HK-2 (cell line): ENCODE results near the gene COG3.

ENCODE experiments used
- DNase-seq: peaks from one replicate; pipeline ENCODE4 v3.0.0-alpha.2; 2018; ENCODE audit not compliant: unreplicated experiment

COG3 gene

GRCh38 chr13:45447050-45447661 is 17.6 kb upstream of the COG3 start:
- no peak for DNase-seq

DNA sequence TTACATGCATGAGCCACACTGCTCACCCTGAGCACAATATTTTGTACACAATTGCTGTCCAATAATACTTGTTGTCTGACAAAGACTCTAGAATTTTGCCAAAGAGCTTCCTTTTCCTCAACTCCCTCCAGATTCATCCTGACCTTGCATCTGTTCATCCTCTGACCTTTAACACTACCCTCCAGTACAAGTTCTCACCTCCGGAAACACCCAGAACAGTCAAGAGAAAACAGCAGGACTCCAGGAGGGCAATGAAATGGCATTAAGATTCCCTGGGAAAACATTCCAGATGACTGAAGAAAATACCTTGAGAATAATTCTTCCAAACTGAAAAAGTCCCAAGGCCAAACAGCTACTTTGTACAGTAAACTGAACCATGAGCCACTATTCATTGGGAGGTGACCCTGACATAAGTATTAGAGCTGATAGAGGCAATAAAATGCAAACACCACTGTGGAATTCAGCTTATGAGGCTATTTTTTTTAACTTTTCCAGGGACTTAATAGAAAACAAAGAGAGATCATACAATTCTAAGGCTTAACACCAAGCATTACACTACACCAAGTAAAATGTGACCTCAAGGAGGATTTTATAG is 15.7 kb upstream of the COG3 start:
- no peak for DNase-seq

- no peak for DNase-seq
Measured at GRCh38 chr13:45451282-45451681, 13.5 kb upstream of the COG3 start.

- no peak for DNase-seq
Measured at GRCh38 chr13:45454204-45454603, 10.5 kb upstream of the COG3 start.

DNA sequence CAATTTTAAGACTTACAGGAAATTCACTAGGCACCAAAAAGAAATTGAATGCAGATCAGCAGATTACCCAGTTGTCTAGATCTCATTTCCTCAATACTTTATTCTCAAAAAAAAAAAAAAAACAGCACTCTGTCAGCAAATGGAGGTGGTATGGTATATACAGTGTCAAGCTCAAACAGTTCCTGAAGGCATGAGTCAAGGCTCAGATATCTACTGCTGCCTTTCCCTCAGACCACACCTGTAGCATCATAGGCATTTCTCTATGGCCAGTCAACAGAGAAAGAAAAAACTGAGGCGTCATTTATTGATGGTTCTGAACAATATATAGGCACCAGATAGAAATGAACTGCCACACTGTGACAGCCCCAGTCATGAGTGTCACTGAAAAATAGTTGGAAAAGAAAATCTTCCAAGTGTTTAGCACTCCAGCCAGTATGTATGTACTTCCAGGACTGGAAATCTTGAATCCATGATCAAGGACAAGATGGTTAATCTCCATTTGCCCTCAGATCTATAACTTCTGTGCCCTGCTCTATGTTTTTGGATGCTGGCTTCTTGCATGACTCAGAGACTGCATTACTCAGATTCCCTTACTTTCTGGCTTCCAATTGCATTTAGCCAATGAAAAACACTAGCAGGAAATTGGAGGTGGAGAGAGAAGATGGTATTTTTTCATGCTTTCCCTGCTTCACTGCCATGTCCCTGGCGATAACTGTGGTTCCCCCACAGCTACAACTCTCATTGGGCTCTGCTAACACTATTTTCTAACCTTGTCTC is 8.4 kb upstream of the COG3 start:
- DNase-seq, result no peak

DNA sequence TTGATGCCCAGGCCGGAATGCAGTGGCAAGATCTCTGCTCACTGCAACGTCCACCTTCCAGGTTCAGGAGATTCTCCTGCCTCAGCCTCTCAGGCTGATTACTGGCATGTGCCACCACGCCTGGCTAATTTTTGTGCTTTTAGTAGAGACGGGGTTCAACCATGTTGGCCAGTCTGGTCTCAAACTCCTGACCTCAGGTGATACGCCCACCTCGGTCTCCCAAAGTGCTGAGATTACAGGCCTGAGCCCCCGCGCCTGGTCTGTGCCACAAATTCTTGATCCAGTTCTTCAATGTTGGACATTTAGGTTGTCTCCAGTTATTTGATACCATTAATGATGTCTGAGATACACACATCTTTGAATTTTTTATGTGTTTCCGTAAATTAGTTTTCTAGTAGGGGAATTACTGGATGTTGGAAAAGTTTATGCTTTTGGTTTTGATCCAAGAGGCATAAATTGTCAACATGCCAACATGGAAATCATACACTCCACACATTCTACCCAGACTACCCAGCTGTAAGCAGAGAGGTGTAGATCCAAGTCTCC is 525 bp upstream of the COG3 start:
- no peak for DNase-seq

DNA sequence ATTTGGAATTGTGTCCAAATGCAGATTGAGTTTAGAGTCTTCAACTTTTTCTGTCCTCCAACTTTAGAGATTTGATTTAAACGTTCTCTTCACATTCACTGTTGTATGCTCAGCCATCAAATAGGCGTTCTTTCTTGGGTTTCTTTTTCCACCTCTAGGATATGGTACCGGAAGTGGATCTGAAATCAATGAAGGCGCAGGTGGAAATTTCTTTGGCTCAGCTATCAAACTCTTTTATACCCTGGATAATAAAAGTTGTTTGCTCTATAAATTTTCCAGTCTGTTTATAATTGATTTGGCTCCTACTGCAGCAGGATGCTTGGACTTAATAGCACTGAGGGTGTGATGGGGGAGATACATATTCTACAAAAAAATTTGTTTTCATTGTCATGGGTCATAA is 1.6 kb downstream of the COG3 start:
- no peak for DNase-seq

DNA sequence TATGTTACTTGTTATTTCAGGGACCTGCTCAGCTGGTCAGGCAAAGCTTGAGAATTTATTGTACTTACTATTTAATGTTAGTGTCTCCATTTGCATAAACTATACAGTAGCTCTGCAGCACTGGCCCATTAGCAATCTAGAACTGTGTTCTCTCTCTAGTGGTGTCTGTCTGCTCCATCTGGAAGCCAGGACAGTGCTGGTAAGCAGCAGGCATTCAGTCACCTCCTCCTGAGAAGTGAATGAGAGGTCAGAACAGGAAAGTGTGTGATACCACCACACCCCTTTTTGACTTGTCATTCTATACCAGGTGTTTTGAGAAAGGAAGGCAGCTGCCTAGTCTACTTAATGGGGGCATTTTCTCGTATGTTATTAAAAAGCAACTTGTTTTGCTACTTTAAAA is 3.9 kb downstream of the COG3 start:
- no peak for DNase-seq

- DNase-seq, result no peak
Measured at GRCh38 chr13:45472171-45472705, 7.5 kb downstream of the COG3 start.

- no peak for DNase-seq
Measured at GRCh38 chr13:45473627-45474026, 8.9 kb downstream of the COG3 start.

- no peak for DNase-seq
Measured at GRCh38 chr13:45474584-45475454, 10.1 kb downstream of the COG3 start.

DNA sequence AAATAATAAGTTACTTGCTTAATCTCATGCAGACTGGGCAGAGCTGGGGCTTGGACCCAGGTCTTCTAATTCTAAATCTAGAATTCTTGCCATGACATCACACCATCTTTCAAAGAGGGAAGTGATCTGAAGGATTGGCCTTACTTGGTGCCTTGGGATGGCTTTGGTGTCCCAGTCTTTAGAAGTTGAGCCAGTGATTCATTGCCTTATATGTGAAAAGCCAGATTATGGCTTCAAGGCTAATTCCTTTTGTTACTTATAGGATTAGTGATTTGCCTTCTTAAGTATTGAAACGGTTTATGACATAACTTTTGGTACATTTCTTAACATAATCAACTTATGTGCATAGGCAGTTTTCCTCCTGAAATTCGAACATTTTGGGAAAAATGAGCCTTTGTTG is 14.9 kb downstream of the COG3 start:
- DNase-seq, result no peak

GRCh38 chr13:45481688-45482087 is 16.9 kb downstream of the COG3 start:
- no peak for DNase-seq

GRCh38 chr13:45482571-45483173 is 17.9 kb downstream of the COG3 start:
- no peak for DNase-seq

GRCh38 chr13:45487604-45488003 is 22.9 kb downstream of the COG3 start:
- no peak for DNase-seq

GRCh38 chr13:45490068-45490467 is 25.3 kb downstream of the COG3 start:
- no peak for DNase-seq

GRCh38 chr13:45492538-45492937 is 27.8 kb downstream of the COG3 start:
- no peak for DNase-seq

DNA sequence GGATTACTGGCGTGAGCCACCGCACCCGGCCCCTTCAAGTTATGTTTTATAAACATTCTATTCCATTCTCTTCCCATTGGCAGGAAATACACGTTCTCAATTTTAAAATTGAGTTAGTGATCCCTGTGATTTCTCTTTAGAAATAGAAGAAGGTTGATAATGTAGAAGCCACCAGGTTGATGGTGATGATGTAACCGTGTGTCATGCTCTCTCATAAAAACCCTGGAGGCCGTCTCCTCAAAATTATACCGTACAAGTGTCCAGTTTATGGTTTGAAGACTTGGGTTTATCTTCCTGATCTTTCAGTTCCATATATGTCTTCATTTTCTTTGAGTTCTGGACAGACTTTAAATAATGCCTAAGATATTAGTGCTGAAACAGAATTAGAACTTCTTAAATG is 32.2 kb downstream of the COG3 start:
- no peak for DNase-seq

DNA sequence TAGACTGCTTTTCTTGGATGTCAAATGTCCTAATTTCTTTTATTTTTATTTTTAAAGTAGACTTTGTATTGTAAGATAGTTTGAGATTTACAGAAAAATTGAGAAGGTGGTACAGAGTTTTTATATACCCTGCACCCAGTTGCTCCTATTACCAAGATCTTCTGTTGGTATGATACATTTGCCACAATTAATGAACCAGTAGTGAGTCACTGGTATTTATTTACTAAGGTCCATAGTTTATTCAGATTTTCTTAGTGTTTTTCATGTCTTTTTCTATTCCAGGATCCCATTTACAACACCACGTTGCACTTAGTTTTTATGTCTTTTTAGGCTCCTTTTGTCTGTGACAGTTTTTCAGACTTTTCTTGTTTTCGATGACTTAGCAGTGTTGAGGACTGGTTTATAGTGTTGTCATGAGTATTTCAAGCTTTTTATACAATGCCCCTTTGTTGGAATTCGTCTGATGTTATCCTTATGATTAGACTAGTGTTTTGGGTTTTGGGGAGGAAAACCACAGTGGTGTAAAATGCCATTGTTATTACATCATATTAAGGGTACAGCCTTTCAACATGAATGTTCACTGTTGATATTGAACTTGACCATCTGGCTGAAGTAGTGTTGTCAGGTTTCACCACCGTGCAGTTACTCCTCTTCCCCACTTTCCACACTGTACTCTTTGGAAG is 35.9 kb downstream of the COG3 start:
- DNase-seq, result no peak

DNA sequence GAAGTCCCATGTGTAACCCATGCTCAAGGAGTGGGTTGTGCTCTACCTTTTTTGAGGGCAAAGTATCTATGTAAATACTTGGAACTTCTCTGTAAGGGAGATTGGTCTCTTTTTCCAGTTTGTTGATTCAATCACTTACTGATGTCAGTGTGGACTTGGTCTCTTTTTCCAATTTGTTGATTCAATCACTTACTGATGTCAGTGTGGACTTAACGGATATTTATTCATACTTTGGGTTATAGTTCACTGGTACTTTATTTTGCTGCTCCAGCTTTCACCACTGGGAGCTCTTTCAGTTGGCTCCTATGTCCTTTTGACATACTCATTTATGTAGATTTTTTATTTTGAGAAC is 36.4 kb downstream of the COG3 start:
- no peak for DNase-seq

- no peak for DNase-seq
Measured at GRCh38 chr13:45503658-45504057, 38.9 kb downstream of the COG3 start.
